ENCODE data around the gene MLLT11. TPM values are rescaled to one million over a fixed set of nuclear protein-coding genes. Genes with fewer than 3 reads are reported as not detected.
A peak's percentile ranks its signal among the peaks of the same experiment; 100 is the strongest.
"Not testable (repeated sequence)": the region's sequence is repeated elsewhere in the genome, so short reads cannot be mapped to it uniquely, and the experiment has no call there.

The MLLT11 gene
- total RNA-seq, 1 donor from 2014 or later, result 27.8 TPM

- no peak for DNase-seq (ENCODE audit: low spot score)
- Mint-ChIP-seq H3K9me3 (ENCODE audit: unreplicated experiment) (no peaks in the 10 kb centered on the region), H3K4me3 (ENCODE audit: unreplicated experiment) (peak overlapping the region; percentile 7), H3K27ac (ENCODE audit: unreplicated experiment) (peak overlapping the region; percentile 13), H3K27me3 (ENCODE audit: unreplicated experiment) (peaks cover 9% of the 10 kb centered on the region), H3K36me3 (ENCODE audit: low read depth, unreplicated experiment) (peaks cover 9% of the 10 kb centered on the region), H3K4me1 (ENCODE audit: unreplicated experiment) (peaks cover 13% of the 10 kb centered on the region)
- TF ChIP-seq, protein P1, sequence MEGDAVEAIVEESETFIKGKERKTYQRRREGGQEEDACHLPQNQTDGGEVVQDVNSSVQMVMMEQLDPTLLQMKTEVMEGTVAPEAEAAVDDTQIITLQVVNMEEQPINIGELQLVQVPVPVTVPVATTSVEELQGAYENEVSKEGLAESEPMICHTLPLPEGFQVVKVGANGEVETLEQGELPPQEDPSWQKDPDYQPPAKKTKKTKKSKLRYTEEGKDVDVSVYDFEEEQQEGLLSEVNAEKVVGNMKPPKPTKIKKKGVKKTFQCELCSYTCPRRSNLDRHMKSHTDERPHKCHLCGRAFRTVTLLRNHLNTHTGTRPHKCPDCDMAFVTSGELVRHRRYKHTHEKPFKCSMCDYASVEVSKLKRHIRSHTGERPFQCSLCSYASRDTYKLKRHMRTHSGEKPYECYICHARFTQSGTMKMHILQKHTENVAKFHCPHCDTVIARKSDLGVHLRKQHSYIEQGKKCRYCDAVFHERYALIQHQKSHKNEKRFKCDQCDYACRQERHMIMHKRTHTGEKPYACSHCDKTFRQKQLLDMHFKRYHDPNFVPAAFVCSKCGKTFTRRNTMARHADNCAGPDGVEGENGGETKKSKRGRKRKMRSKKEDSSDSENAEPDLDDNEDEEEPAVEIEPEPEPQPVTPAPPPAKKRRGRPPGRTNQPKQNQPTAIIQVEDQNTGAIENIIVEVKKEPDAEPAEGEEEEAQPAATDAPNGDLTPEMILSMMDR (IDR thresholded peaks at IDR 0.05; ENCODE audit: unreplicated experiment), result no peak
These were observed 8.9 kb downstream of the MLLT11 start for GRCh38 chr1:151069103-151069486.

- peak; percentile 91 for DNase-seq (ENCODE audit: low spot score)
- Mint-ChIP-seq H3K4me1 (ENCODE audit: unreplicated experiment) (peaks cover 9% of the 10 kb centered on the region), H3K27ac (ENCODE audit: unreplicated experiment) (peak within 1 kb of the TSS; percentile 100), H3K4me3 (ENCODE audit: unreplicated experiment) (peak within 1 kb of the TSS; percentile 92), H3K27me3 (ENCODE audit: unreplicated experiment) (peaks cover 9% of the 10 kb centered on the region), H3K9me3 (ENCODE audit: unreplicated experiment) (no peaks in the 10 kb centered on the region), H3K36me3 (ENCODE audit: low read depth, unreplicated experiment) (peaks cover 5% of the 10 kb centered on the region)
- TF ChIP-seq, protein P1 (IDR thresholded peaks at IDR 0.05; ENCODE audit: unreplicated experiment), result peak; percentile 90
These were observed 10.5 kb downstream of the MLLT11 start, which contains the start of gene GABPB2 for GRCh38 chr1:151070474-151071276. Gene GABPB2 (plus strand): TSS chr1:151070761. CDS start chr1:151088190, 17,429 bp downstream.

DNA sequence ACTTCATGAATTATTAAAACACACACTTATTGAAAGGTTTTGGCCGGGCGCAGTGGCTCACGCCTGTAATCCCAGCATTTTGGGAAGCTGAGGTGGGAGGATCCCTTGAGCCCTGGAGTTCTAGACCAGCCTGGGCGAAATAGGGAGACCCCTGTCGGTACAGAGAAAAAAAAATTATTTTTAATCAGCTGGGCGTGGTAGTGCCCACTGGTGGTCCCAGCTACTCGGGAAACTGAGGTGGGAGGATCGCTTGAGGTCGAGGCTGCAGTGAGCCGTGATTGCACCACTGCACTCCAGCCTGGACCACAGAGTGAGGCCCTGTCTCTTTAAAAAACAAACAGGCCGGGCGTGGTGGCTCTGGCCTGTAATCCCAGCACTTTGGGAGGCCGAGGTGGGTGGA is 12.0 kb downstream of the MLLT11 start:
- no peak for DNase-seq (ENCODE audit: low spot score)
- Mint-ChIP-seq H3K9me3 (ENCODE audit: unreplicated experiment) (no peaks in the 10 kb centered on the region), H3K27ac (ENCODE audit: unreplicated experiment) (peak overlapping the region; percentile 54), H3K27me3 (ENCODE audit: unreplicated experiment) (peaks cover 9% of the 10 kb centered on the region), H3K4me3 (ENCODE audit: unreplicated experiment) (no peak overlapping the region), H3K36me3 (ENCODE audit: low read depth, unreplicated experiment) (no peaks in the 10 kb centered on the region), H3K4me1 (ENCODE audit: unreplicated experiment) (peaks cover 9% of the 10 kb centered on the region)
- TF ChIP-seq, protein P1 (IDR thresholded peaks at IDR 0.05; ENCODE audit: unreplicated experiment), result no peak

DNA sequence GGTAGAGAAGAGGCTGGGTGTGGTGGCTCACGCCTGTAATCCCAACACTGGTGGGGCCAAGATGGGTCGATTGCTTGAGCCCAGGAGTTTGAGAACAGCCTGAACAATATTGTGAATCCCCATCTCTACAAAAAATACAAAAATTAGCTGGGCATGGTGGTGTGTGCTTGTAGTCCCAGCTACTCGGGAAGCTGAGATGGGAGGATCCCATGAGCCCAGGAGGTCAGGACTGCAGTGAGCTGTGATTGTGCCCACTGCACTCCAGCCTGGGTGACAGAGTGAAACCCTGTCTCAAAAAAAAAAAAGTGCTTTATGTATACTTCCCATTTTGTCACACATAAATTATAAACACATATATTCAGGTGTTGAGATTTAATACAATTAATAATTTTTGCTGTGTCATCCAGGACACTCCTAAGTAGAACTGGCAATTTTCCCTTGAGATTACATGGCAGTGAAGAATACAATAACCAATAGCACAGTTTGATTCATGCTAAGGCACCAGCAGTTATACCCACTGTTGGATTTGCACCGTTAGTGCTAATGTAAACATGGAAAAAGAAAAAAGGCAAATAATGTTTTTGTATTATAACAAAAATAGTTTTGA is 25.9 kb downstream of the MLLT11 start:
- TF ChIP-seq, protein P1 (IDR thresholded peaks at IDR 0.05; ENCODE audit: unreplicated experiment), result no peak
- H3K27me3 Mint-ChIP-seq (ENCODE audit: unreplicated experiment), result no peaks in the 10 kb centered on the region
- H3K36me3 Mint-ChIP-seq (ENCODE audit: low read depth, unreplicated experiment), result no peaks in the 10 kb centered on the region
- no peak for DNase-seq (ENCODE audit: low spot score)
- H3K4me3 Mint-ChIP-seq (ENCODE audit: unreplicated experiment), result no peak overlapping the region
- H3K9me3 Mint-ChIP-seq (ENCODE audit: unreplicated experiment), result no peaks in the 10 kb centered on the region
- no peak overlapping the region for H3K27ac Mint-ChIP-seq (ENCODE audit: unreplicated experiment)
- no peaks in the 10 kb centered on the region for H3K4me1 Mint-ChIP-seq (ENCODE audit: unreplicated experiment)

DNA sequence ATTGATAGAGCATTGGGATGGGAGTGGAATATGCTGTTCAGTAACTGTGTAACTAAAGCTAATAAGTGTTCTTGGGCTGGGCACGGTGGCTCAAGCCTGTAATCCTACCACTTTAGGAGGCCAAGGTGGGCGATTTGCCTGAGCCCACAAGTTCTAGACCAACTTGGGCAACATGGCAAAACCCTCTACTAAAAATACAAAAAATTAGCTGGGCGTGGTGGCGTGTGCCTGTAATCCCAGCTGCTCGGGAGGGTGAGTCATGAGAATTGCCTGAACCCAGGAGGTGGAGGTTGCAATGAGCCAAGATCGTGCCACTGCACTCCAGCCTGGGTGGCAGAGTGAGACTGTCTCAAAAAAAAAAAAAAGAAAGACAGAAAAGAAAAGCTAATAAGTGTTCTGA is 37.2 kb downstream of the MLLT11 start:
- DNase-seq (ENCODE audit: low spot score); H3K4me1 Mint-ChIP-seq (ENCODE audit: unreplicated experiment); H3K36me3 Mint-ChIP-seq (ENCODE audit: low read depth, unreplicated experiment); H3K27me3 Mint-ChIP-seq (ENCODE audit: unreplicated experiment); H3K4me3 Mint-ChIP-seq (ENCODE audit: unreplicated experiment); H3K9me3 Mint-ChIP-seq (ENCODE audit: unreplicated experiment); H3K27ac Mint-ChIP-seq (ENCODE audit: unreplicated experiment): not testable (repeated sequence)
